A673 (cell line): Measurements from ENCODE around the gene SFXN2.

ENCODE experiments used
- EZH2 ChIP-seq: fragments of 200-600 bp; sonication (generic); IDR thresholded peaks from 2 replicates; pipeline ENCODE4 v1.6.1; 2017; ENCODE audit warnings: borderline replicate concordance, low read depth, mild to moderate bottlenecking, mixed read lengths, antibody characterized with exemption, low read length; ENCODE audit not compliant: poor library complexity, severe bottlenecking
- TF ChIP-seq, protein P1 (sequence below): fragments of 300-800, 200-600 bp; sonication (generic); conservative IDR thresholded peaks from 2 replicates; pipeline ENCODE4 v1.5.1; 2017; ENCODE audit warnings: low read depth, mild to moderate bottlenecking, antibody characterized with exemption, low read length, moderate library complexity, mixed read lengths

DNA sequence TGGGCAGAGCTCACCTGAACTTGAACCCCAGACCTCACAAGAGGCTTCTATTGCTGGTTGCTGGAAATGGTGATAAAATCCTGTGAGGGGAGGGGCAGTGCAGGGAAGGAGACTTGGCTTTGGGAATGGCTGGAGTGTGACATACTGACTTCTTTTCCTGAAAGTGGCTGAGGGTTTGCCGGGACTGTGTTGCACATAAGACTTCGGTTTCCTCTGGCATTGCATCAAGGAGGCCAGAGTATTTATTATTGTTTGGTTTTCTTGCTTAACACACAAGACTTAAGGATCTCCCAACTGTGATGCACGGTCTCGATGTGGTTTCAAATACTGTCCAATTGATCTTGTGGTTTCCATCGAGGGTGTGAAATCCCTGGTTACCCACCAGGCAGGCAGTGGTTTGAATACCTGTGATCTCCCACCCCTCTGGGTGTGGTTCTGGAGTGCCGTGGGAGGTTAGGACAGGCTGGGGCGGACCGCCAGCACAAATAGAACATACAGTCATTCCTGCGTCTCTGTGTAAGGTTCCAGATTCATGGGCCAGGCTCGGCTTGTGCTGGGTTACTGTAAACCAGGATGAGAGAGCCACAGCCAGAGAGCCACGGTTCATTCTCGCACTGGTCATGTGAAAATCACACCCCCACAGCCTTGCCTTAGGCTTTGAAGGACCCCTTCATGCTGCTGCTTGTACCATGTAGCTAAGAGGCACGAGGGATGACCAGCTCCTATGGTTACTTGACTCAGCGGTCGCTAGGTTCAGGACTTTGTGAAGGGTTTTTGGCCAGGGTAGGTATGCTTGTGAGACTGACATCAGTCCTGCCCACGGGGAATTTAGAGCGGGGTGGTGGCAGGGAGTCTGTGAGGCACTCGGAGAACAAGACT is 68.5 kb downstream of the SFXN2 start:
- TF ChIP-seq, protein P1, sequence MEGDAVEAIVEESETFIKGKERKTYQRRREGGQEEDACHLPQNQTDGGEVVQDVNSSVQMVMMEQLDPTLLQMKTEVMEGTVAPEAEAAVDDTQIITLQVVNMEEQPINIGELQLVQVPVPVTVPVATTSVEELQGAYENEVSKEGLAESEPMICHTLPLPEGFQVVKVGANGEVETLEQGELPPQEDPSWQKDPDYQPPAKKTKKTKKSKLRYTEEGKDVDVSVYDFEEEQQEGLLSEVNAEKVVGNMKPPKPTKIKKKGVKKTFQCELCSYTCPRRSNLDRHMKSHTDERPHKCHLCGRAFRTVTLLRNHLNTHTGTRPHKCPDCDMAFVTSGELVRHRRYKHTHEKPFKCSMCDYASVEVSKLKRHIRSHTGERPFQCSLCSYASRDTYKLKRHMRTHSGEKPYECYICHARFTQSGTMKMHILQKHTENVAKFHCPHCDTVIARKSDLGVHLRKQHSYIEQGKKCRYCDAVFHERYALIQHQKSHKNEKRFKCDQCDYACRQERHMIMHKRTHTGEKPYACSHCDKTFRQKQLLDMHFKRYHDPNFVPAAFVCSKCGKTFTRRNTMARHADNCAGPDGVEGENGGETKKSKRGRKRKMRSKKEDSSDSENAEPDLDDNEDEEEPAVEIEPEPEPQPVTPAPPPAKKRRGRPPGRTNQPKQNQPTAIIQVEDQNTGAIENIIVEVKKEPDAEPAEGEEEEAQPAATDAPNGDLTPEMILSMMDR = no peak
- TF ChIP-seq EZH2 = no peak
